ENCODE results near the gene RAB9A. TPM values are rescaled to one million over a fixed set of nuclear protein-coding genes. Genes with fewer than 3 reads are reported as not detected.
A peak's percentile ranks its signal among the peaks of the same experiment; 100 is the strongest.

The RAB9A gene
- total RNA-seq, 1 experiment from 2014 or later = 26.3 TPM

DNA sequence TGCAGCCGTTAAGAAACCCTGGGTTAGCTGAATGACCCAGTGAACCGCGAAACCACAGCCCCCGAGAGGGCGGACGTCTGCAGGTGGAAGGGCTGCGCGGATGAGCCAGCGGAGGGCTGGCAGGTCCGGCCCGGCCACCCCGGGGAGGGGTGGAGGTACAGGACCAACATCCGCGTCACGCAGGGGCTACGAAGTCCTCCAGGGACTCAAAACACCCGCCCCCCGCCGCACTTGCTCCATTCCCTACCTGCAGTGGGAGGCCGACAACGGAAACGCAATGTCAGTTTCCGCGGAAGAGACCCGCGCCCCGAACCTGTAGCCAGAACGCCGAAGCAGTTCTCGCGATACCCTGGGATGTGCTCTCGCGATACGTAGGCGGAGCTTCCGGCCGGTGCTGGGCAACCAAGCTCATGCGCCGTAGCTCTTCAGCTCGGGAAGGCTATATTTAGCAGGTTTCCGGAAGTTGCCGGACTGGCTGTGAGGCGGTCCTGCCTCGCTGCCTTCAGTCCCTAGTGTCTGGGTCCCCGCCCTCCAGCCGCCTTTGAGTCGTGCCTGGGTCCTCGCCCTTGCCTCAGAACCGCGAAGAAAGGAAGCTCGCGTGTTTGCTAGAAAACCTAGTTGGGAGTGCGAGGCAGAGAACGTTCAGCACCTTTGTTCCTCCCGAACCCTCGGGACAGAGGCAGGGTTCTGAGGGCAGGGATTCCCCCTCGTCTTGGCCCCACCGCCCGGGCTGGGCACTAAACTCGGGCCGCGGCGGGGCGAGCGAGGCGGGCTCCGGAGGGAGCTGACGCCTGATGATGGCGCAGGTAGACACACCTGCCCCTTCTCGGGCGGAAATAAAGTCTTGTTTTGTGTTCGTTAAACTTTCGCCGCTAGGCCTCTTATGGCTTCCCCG lies 45.6 kb downstream of the RAB9A start, which contains the start of the genes OFD1 and TRAPPC2:
TSS of gene OFD1 (plus strand) at position 471 of the 895 bp plus-strand sequence. CDS start at position 795, 324 bp downstream.
TSS of gene TRAPPC2 (minus strand) at position 343 of the 895 bp plus-strand sequence. CDS start 14,657 bp downstream, outside the sequence.
- TF ChIP-seq GABPB1 (CRISPR knock-in tag; IDR thresholded peaks at IDR 0.05) = peak; percentile 34; the same call in 1 of the 2 replicates
- TF ChIP-seq, protein P1, sequence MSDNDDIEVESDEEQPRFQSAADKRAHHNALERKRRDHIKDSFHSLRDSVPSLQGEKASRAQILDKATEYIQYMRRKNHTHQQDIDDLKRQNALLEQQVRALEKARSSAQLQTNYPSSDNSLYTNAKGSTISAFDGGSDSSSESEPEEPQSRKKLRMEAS (CRISPR knock-in tag; IDR thresholded peaks at IDR 0.05) = 0 out of 2 replicates have a peak, but pooled peaks have one; percentile 48
- no peak for TF ChIP-seq TP53 (CRISPR knock-in tag; IDR thresholded peaks at IDR 0.05)
- TF ChIP-seq, protein P2, sequence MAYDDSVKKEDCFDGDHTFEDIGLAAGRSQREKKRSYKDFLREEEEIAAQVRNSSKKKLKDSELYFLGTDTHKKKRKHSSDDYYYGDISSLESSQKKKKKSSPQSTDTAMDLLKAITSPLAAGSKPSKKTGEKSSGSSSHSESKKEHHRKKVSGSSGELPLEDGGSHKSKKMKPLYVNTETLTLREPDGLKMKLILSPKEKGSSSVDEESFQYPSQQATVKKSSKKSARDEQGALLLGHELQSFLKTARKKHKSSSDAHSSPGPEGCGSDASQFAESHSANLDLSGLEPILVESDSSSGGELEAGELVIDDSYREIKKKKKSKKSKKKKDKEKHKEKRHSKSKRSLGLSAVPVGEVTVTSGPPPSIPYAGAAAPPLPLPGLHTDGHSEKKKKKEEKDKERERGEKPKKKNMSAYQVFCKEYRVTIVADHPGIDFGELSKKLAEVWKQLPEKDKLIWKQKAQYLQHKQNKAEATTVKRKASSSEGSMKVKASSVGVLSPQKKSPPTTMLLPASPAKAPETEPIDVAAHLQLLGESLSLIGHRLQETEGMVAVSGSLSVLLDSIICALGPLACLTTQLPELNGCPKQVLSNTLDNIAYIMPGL (CRISPR knock-in tag; IDR thresholded peaks at IDR 0.05) = peak; percentile 56
- TF ChIP-seq SP1 (CRISPR knock-in tag; conservative IDR thresholded peaks at IDR 0.05) = 0 out of 2 replicates have a peak, but pooled peaks have one; percentile 37
- TF ChIP-seq ZNF232 (CRISPR knock-in tag; IDR thresholded peaks at IDR 0.05) = peak; percentile 36; the same call in 1 of the 2 replicates
- peak; percentile 65; the same call in 1 of the 2 replicates for TF ChIP-seq CREM (CRISPR knock-in tag; IDR thresholded peaks at IDR 0.05)
- TF ChIP-seq FOXK1 (CRISPR knock-in tag; IDR thresholded peaks at IDR 0.05) = peak; percentile 40; the same call in 1 of the 2 replicates
- TF ChIP-seq SMAD4 (CRISPR knock-in tag; IDR thresholded peaks at IDR 0.05) = no peak
- ChIA-PET POLR2A (interaction anchor here (0.6 to 1.7 kb wide), 12 partner anchors 10 to 760 kb away, joined by 3 to 12 read pairs (median 4); partner anchors contain the start of genes GEMIN8, RAB9A and TMSB4X), CTCF (interaction anchor here (0.8 to 1.8 kb wide), 10 partner anchors 13 to 788 kb away, joined by 3 to 7 read pairs (median 4); partner anchors contain the start of gene GEMIN8)
- peak within 1 kb of the TSS; percentile 98 for H3K27ac Mint-ChIP-seq
- H3K36me3 Mint-ChIP-seq = peaks cover 27% of the 10 kb centered on the region
- no peaks in the 10 kb centered on the region for H3K27me3 Mint-ChIP-seq (ENCODE audit: low read depth)
- H3K4me1 Mint-ChIP-seq = peaks cover 11% of the 10 kb centered on the region
- no peaks in the 10 kb centered on the region for H3K9me3 Mint-ChIP-seq
- DNase-seq (ENCODE audit: low spot score) = peak; percentile 90
- ATAC-seq = peak; percentile 99
- H3K4me3 Mint-ChIP-seq = peak within 1 kb of the TSS; percentile 93

DNA sequence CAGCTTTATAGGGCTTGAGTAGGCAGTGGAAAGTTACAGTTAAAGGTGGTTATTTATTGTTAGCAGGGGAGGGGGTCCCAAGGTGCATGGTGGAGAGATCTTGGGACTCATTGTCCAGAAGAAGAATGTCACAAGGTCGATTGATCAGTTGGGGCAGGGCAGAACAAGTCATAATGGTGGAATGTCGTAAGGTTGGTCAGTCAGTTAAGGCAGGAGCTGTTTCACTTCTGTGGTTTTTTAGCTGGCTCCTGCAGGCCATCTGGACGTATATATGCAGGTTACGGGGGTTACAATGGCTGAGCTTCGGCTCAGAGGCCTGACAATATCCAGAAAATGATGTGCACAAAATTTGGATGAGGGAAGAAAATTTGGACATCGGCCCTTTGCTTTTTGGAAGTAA lies 52.8 kb downstream of the RAB9A start:
- DNase-seq (ENCODE audit: low spot score) (no peak), ATAC-seq (no peak)
- CTCF ChIA-PET = no interaction called here
- Mint-ChIP-seq H3K4me3 (no peak overlapping the region), H3K27ac (peak overlapping the region; percentile 65), H3K4me1 (peaks cover 10% of the 10 kb centered on the region), H3K27me3 (ENCODE audit: low read depth) (no peaks in the 10 kb centered on the region), H3K36me3 (peaks cover 20% of the 10 kb centered on the region), H3K9me3 (no peaks in the 10 kb centered on the region)
- POLR2A ChIA-PET = no interaction called here
- TF ChIP-seq, protein P3, sequence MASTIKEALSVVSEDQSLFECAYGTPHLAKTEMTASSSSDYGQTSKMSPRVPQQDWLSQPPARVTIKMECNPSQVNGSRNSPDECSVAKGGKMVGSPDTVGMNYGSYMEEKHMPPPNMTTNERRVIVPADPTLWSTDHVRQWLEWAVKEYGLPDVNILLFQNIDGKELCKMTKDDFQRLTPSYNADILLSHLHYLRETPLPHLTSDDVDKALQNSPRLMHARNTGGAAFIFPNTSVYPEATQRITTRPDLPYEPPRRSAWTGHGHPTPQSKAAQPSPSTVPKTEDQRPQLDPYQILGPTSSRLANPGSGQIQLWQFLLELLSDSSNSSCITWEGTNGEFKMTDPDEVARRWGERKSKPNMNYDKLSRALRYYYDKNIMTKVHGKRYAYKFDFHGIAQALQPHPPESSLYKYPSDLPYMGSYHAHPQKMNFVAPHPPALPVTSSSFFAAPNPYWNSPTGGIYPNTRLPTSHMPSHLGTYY (CRISPR knock-in tag; IDR thresholded peaks at IDR 0.05) = no peak
- TF ChIP-seq FOXJ3 (CRISPR knock-in tag; IDR thresholded peaks at IDR 0.05; ENCODE audit: borderline replicate concordance) (no peak), MXD4 (CRISPR knock-in tag; IDR thresholded peaks at IDR 0.05; ENCODE audit: borderline replicate concordance) (no peak), GRHL2 (CRISPR knock-in tag; IDR thresholded peaks at IDR 0.05; ENCODE audit: insufficient replicate concordance, severe bottlenecking) (no peak), ZNF317 (CRISPR knock-in tag; IDR thresholded peaks at IDR 0.05; ENCODE audit: borderline replicate concordance, low read depth) (no peak), ATF1 (CRISPR knock-in tag; IDR thresholded peaks at IDR 0.05) (no peak), CBFB (CRISPR knock-in tag; IDR thresholded peaks at IDR 0.05; ENCODE audit: low read depth) (no peak), JUN (CRISPR knock-in tag; IDR thresholded peaks at IDR 0.05) (no peak)
- TF ChIP-seq, protein P4, sequence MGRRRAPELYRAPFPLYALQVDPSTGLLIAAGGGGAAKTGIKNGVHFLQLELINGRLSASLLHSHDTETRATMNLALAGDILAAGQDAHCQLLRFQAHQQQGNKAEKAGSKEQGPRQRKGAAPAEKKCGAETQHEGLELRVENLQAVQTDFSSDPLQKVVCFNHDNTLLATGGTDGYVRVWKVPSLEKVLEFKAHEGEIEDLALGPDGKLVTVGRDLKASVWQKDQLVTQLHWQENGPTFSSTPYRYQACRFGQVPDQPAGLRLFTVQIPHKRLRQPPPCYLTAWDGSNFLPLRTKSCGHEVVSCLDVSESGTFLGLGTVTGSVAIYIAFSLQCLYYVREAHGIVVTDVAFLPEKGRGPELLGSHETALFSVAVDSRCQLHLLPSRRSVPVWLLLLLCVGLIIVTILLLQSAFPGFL (CRISPR knock-in tag; IDR thresholded peaks at IDR 0.05; ENCODE audit: borderline replicate concordance) = no peak
- TF ChIP-seq, protein P5, sequence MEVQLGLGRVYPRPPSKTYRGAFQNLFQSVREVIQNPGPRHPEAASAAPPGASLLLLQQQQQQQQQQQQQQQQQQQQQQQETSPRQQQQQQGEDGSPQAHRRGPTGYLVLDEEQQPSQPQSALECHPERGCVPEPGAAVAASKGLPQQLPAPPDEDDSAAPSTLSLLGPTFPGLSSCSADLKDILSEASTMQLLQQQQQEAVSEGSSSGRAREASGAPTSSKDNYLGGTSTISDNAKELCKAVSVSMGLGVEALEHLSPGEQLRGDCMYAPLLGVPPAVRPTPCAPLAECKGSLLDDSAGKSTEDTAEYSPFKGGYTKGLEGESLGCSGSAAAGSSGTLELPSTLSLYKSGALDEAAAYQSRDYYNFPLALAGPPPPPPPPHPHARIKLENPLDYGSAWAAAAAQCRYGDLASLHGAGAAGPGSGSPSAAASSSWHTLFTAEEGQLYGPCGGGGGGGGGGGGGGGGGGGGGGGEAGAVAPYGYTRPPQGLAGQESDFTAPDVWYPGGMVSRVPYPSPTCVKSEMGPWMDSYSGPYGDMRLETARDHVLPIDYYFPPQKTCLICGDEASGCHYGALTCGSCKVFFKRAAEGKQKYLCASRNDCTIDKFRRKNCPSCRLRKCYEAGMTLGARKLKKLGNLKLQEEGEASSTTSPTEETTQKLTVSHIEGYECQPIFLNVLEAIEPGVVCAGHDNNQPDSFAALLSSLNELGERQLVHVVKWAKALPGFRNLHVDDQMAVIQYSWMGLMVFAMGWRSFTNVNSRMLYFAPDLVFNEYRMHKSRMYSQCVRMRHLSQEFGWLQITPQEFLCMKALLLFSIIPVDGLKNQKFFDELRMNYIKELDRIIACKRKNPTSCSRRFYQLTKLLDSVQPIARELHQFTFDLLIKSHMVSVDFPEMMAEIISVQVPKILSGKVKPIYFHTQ (CRISPR knock-in tag; IDR thresholded peaks at IDR 0.05) = no peak
- TF ChIP-seq, protein P2 (CRISPR knock-in tag; IDR thresholded peaks at IDR 0.05) = no peak
